ENCODE measurements around the gene CSNK1E. TPM values are rescaled to one million over a fixed set of nuclear protein-coding genes. Genes with fewer than 3 reads are reported as not detected.

The CSNK1E gene
- total and polyA plus RNA-seq, 9 of the 15 experiments (the other 6 are each of a cell fraction or from before 2014, with no cell fraction given), result 2.7 to 70.0 (median 41.3) TPM

- H2AFZ ChIP-seq (ENCODE audit: low read depth, low read length), result no peak overlapping the region
- H3K27ac ChIP-seq (ENCODE audit: extremely low read depth, low read depth, low read length), result no peak overlapping the region
- H4K20me1 ChIP-seq (replicated peaks; ENCODE audit: control insufficient read depth, insufficient read depth, low read length), result 0 out of 2 replicates have a peak, but pooled peaks cover 5% of the 10 kb centered on the region
- intact Hi-C loops (cut with micrococcal nuclease), result no loop called here
- ChIA-PET CTCF (ENCODE audit: low intra/inter-chr PET ratio) (no interaction called here), POLR2A (interaction anchor here (1.1 kb wide), 1 partner anchor 36 kb away, joined by 3 read pairs; no protein-coding TSS in a partner anchor)
- DNase-seq (ENCODE audit: extremely low read depth in 1 of 4, low spot score in 3 of 4), result no peak
- no peaks in the 10 kb centered on the region; a peak in 1 of 5 replicates for H3K27me3 ChIP-seq (ENCODE audit: control insufficient read depth in 2 of 2, insufficient read depth in 2 of 2, low read length in 2 of 2)
- 0 out of 3 replicates have a peak, but pooled peaks cover 4% of the 10 kb centered on the region for H3K36me3 ChIP-seq (ENCODE audit: control insufficient read depth, insufficient read depth, low read length)
- in situ Hi-C loops (cut with MboI), result no loop called here
- WGBS (ENCODE audit: insufficient coverage, low coverage, missing lambda C conversion rate), result 27% methylated on average over 12 of the region's 14 CpGs
- H3K9me3 ChIP-seq (replicated peaks; ENCODE audit: control insufficient read depth, insufficient read depth, low read depth, low read length), result no peaks in the 10 kb centered on the region
- peak; percentile 44 for ATAC-seq
- H3K4me2 ChIP-seq (ENCODE audit: insufficient read depth, low read length), result no peak overlapping the region
- H3K79me2 ChIP-seq (ENCODE audit: control insufficient read depth, insufficient read depth, low read length), result no peaks in the 10 kb centered on the region
- H3K9ac ChIP-seq (ENCODE audit: insufficient read depth in 1 of 2, low read depth in 2 of 2, low read length in 2 of 2), result no peak overlapping the region; a peak in 1 of 4 replicates
- BruUV-seq (replicated peaks), result no TSS peak
- peaks cover 0 to 17% of the 10 kb centered on the region in 2 experiments; a peak in 3 of 5 replicates for H3K4me1 ChIP-seq (replicated peaks in 1 of 2; ENCODE audit: control insufficient read depth in 2 of 2, insufficient read depth in 2 of 2, low read length in 2 of 2)
- no peak for FAIRE-seq
- no peak overlapping the region for H3K4me3 ChIP-seq
- H3K9me1 ChIP-seq (ENCODE audit: control insufficient read depth, insufficient read depth, low read length), result no peaks in the 10 kb centered on the region
- TF ChIP-seq POU5F1 (IDR thresholded peaks at IDR 0.05; ENCODE audit: borderline replicate concordance, low read depth, low read length, partially characterized antibody) (no peak), ZNF121 (CRISPR knock-in tag; conservative IDR thresholded peaks at IDR 0.05) (no peak), RAD51 (IDR thresholded peaks at IDR 0.05; ENCODE audit: borderline replicate concordance, low read depth) (peak; percentile 65; the same call in 1 of the 2 replicates), ZNF23 (CRISPR knock-in tag; IDR thresholded peaks at IDR 0.05) (no peak), NCOA1 (IDR thresholded peaks at IDR 0.05; ENCODE audit: low read depth) (no peak), ZNF354B (CRISPR knock-in tag; IDR thresholded peaks at IDR 0.05) (no peak), BRCA1 (IDR thresholded peaks at IDR 0.05) (no peak), BRCA1 (CRISPR knock-in tag; IDR thresholded peaks at IDR 0.05) (no peak), USF1 (CRISPR knock-in tag; IDR thresholded peaks at IDR 0.05) (peak; percentile 66)
- TF ChIP-seq, protein P1, sequence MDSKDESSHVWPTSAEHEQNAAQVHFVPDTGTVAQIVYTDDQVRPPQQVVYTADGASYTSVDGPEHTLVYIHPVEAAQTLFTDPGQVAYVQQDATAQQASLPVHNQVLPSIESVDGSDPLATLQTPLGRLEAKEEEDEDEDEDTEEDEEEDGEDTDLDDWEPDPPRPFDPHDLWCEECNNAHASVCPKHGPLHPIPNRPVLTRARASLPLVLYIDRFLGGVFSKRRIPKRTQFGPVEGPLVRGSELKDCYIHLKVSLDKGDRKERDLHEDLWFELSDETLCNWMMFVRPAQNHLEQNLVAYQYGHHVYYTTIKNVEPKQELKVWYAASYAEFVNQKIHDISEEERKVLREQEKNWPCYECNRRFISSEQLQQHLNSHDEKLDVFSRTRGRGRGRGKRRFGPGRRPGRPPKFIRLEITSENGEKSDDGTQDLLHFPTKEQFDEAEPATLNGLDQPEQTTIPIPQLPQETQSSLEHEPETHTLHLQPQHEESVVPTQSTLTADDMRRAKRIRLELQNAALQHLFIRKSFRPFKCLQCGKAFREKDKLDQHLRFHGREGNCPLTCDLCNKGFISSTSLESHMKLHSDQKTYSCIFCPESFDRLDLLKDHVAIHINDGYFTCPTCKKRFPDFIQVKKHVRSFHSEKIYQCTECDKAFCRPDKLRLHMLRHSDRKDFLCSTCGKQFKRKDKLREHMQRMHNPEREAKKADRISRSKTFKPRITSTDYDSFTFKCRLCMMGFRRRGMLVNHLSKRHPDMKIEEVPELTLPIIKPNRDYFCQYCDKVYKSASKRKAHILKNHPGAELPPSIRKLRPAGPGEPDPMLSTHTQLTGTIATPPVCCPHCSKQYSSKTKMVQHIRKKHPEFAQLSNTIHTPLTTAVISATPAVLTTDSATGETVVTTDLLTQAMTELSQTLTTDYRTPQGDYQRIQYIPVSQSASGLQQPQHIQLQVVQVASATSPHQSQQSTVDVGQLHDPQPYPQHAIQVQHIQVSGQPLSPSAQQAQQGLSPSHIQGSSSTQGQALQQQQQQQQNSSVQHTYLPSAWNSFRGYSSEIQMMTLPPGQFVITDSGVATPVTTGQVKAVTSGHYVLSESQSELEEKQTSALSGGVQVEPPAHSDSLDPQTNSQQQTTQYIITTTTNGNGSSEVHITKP (IDR thresholded peaks at IDR 0.05; ENCODE audit: partially characterized antibody), result no peak
- TF ChIP-seq, protein P2, sequence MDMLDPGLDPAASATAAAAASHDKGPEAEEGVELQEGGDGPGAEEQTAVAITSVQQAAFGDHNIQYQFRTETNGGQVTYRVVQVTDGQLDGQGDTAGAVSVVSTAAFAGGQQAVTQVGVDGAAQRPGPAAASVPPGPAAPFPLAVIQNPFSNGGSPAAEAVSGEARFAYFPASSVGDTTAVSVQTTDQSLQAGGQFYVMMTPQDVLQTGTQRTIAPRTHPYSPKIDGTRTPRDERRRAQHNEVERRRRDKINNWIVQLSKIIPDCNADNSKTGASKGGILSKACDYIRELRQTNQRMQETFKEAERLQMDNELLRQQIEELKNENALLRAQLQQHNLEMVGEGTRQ (CRISPR knock-in tag; IDR thresholded peaks at IDR 0.05), result peak; percentile 65
- TF ChIP-seq, protein P3, sequence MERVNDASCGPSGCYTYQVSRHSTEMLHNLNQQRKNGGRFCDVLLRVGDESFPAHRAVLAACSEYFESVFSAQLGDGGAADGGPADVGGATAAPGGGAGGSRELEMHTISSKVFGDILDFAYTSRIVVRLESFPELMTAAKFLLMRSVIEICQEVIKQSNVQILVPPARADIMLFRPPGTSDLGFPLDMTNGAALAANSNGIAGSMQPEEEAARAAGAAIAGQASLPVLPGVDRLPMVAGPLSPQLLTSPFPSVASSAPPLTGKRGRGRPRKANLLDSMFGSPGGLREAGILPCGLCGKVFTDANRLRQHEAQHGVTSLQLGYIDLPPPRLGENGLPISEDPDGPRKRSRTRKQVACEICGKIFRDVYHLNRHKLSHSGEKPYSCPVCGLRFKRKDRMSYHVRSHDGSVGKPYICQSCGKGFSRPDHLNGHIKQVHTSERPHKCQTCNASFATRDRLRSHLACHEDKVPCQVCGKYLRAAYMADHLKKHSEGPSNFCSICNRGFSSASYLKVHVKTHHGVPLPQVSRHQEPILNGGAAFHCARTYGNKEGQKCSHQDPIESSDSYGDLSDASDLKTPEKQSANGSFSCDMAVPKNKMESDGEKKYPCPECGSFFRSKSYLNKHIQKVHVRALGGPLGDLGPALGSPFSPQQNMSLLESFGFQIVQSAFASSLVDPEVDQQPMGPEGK (CRISPR knock-in tag; IDR thresholded peaks at IDR 0.05; ENCODE audit: borderline replicate concordance), result no peak
- TF ChIP-seq, protein P4, sequence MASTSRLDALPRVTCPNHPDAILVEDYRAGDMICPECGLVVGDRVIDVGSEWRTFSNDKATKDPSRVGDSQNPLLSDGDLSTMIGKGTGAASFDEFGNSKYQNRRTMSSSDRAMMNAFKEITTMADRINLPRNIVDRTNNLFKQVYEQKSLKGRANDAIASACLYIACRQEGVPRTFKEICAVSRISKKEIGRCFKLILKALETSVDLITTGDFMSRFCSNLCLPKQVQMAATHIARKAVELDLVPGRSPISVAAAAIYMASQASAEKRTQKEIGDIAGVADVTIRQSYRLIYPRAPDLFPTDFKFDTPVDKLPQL (IDR thresholded peaks at IDR 0.05; ENCODE audit: extremely low read depth, insufficient read length), result no peak
Measured at GRCh38 chr22:38348751-38349496, 31.7 kb upstream of the CSNK1E start.
